Endothelial cell (in vitro differentiated cells): Measurements from ENCODE around the gene NSMCE4A. TPM values are rescaled to one million over a fixed set of nuclear protein-coding genes. Genes with fewer than 3 reads are reported as not detected.
"Not testable (repeated sequence)": the region's sequence is repeated elsewhere in the genome, so short reads cannot be mapped to it uniquely, and the experiment has no call there.

ENCODE experiments used
- DNase-seq: peaks from one replicate; pipeline ENCODE4 v3.0.0; 2021; ENCODE audit warnings: low spot score
- H3K27ac Mint-ChIP-seq: one replicate; pipeline ENCODE4 v1.8.0; 2021; ENCODE audit warnings: mixed read lengths, inconsistent platforms; ENCODE audit not compliant: unreplicated experiment
- H3K27me3 Mint-ChIP-seq: one replicate; pipeline ENCODE4 v1.8.0; 2021; ENCODE audit warnings: mild to moderate bottlenecking, moderate library complexity, mixed read lengths, inconsistent platforms; ENCODE audit not compliant: unreplicated experiment
- H3K36me3 Mint-ChIP-seq: one replicate; pipeline ENCODE4 v1.8.0; 2021; ENCODE audit warnings: mild to moderate bottlenecking, low read depth, mixed read lengths, inconsistent platforms; ENCODE audit not compliant: unreplicated experiment
- H3K4me1 Mint-ChIP-seq: one replicate; pipeline ENCODE4 v1.8.0; 2021; ENCODE audit warnings: mild to moderate bottlenecking, mixed read lengths, inconsistent platforms; ENCODE audit not compliant: unreplicated experiment
- H3K4me3 Mint-ChIP-seq: one replicate; pipeline ENCODE4 v1.8.0; 2021; ENCODE audit warnings: mild to moderate bottlenecking, mixed read lengths, inconsistent platforms; ENCODE audit not compliant: unreplicated experiment
- H3K9me3 Mint-ChIP-seq: one replicate; pipeline ENCODE4 v1.8.0; 2021; ENCODE audit warnings: mixed read lengths, inconsistent platforms; ENCODE audit not compliant: unreplicated experiment
- CTCF ChIP-seq: fragments of 200-600 bp; sonication (generic); IDR thresholded peaks from one replicate; pipeline ENCODE4 v1.5.0; 2021; ENCODE audit warnings: antibody characterized with exemption; ENCODE audit not compliant: unreplicated experiment
- total RNA-seq: library from RNA; stranded (reverse); fragmentation: NEBNext Ultra II Directional; extraction: Animal tissue kit (Norgen Biotek cat#: 25700); gene quantifications from one replicate; pipeline ENCODE4 v1.2.1, GENCODE V29; 2021; ENCODE audit not compliant: unreplicated experiment

NSMCE4A gene
- total RNA-seq, 1 donor from 2014 or later, result 78.3 TPM

- Mint-ChIP-seq H3K36me3 (peaks cover 3% of the 10 kb centered on the region), H3K4me1 (no peaks in the 10 kb centered on the region), H3K9me3 (peaks cover 3% of the 10 kb centered on the region), H3K27me3 (peaks cover 1% of the 10 kb centered on the region), H3K27ac (no peak overlapping the region), H3K4me3 (no peak overlapping the region)
- no peak for TF ChIP-seq CTCF
- no peak for DNase-seq
Observed at GRCh38 chr10:122007415-122007814, 32.4 kb upstream of the NSMCE4A start.

- Mint-ChIP-seq H3K27me3 (peaks cover under 1% of the 10 kb centered on the region), H3K36me3 (peaks cover 4% of the 10 kb centered on the region), H3K27ac (no peak overlapping the region), H3K4me3 (no peak overlapping the region), H3K9me3 (peaks cover 7% of the 10 kb centered on the region), H3K4me1 (no peaks in the 10 kb centered on the region)
- DNase-seq, result no peak
- TF ChIP-seq CTCF, result no peak
Observed at GRCh38 chr10:122001698-122002097, 26.7 kb upstream of the NSMCE4A start.

- TF ChIP-seq CTCF, result no peak
- H3K36me3 Mint-ChIP-seq, result peaks cover 8% of the 10 kb centered on the region
- no peaks in the 10 kb centered on the region for H3K4me1 Mint-ChIP-seq
- no peak overlapping the region for H3K27ac Mint-ChIP-seq
- peaks cover 1% of the 10 kb centered on the region for H3K27me3 Mint-ChIP-seq
- H3K4me3 Mint-ChIP-seq, result no peak overlapping the region
- H3K9me3 Mint-ChIP-seq, result peaks cover 4% of the 10 kb centered on the region
- DNase-seq, result no peak
Observed at GRCh38 chr10:121999301-121999700, 24.3 kb upstream of the NSMCE4A start.

GRCh38 chr10:121998462-121998861 lies 23.4 kb upstream of the NSMCE4A start:
- H3K4me1 Mint-ChIP-seq, result no peaks in the 10 kb centered on the region
- DNase-seq, result no peak
- no peak overlapping the region for H3K4me3 Mint-ChIP-seq
- peaks cover 8% of the 10 kb centered on the region for H3K36me3 Mint-ChIP-seq
- H3K27ac Mint-ChIP-seq, result no peak overlapping the region
- H3K27me3 Mint-ChIP-seq, result peaks cover 1% of the 10 kb centered on the region
- H3K9me3 Mint-ChIP-seq, result peaks cover 4% of the 10 kb centered on the region
- TF ChIP-seq CTCF, result no peak

GRCh38 chr10:121994429-121994941 lies 19.5 kb upstream of the NSMCE4A start:
- Mint-ChIP-seq H3K4me3 (no peak overlapping the region), H3K36me3 (peaks cover 8% of the 10 kb centered on the region), H3K27ac (no peak overlapping the region), H3K9me3 (no peaks in the 10 kb centered on the region), H3K27me3 (peaks cover 1% of the 10 kb centered on the region), H3K4me1 (no peaks in the 10 kb centered on the region)
- no peak for DNase-seq
- TF ChIP-seq CTCF, result no peak

GRCh38 chr10:121991727-121992126 lies 16.7 kb upstream of the NSMCE4A start:
- not testable (repeated sequence) for H3K4me3 Mint-ChIP-seq, DNase-seq, H3K36me3 Mint-ChIP-seq, H3K27me3 Mint-ChIP-seq, H3K4me1 Mint-ChIP-seq, H3K9me3 Mint-ChIP-seq, H3K27ac Mint-ChIP-seq
